ENCODE data around the gene PLCXD1.
"Not testable (repeated sequence)": the region's sequence is repeated elsewhere in the genome, so short reads cannot be mapped to it uniquely, and the experiment has no call there.

Gene PLCXD1

GRCh38 chrX:318068-318738 lies 37.0 kb downstream of the PLCXD1 start:
- no peak for DNase-seq

- DNase-seq: no peak
These were observed 37.8 kb downstream of the PLCXD1 start, which contains the start of gene GTPBP6 for GRCh38 chrX:318739-319578. Gene GTPBP6 (minus strand): TSS chrX:318796. CDS start chrX:318787, 9 bp downstream.

- DNase-seq: no peak
These were observed 38.5 kb downstream of the PLCXD1 start for GRCh38 chrX:319579-320125.

GRCh38 chrX:320126-320783 lies 39.1 kb downstream of the PLCXD1 start:
- no peak for DNase-seq

GRCh38 chrX:323721-324628 lies 42.8 kb downstream of the PLCXD1 start:
- DNase-seq: no peak

GRCh38 chrX:324664-325063 lies 43.5 kb downstream of the PLCXD1 start:
- DNase-seq: not testable (repeated sequence)

GRCh38 chrX:327660-328126 lies 46.5 kb downstream of the PLCXD1 start:
- DNase-seq: no peak

GRCh38 chrX:329291-329910 lies 48.2 kb downstream of the PLCXD1 start:
- no peak for DNase-seq

- DNase-seq: not testable (repeated sequence)
These were observed 49.1 kb downstream of the PLCXD1 start for GRCh38 chrX:330141-330725.

GRCh38 chrX:330726-331150 lies 49.6 kb downstream of the PLCXD1 start:
- no peak for DNase-seq

- DNase-seq: no peak
These were observed 50.1 kb downstream of the PLCXD1 start for GRCh38 chrX:331151-331824.

- no peak for DNase-seq
These were observed 50.8 kb downstream of the PLCXD1 start for GRCh38 chrX:331825-332495.

GRCh38 chrX:332496-332860 lies 51.3 kb downstream of the PLCXD1 start:
- no peak for DNase-seq

- no peak for DNase-seq
These were observed 51.9 kb downstream of the PLCXD1 start for GRCh38 chrX:332916-333610.

GRCh38 chrX:333611-334311 lies 52.6 kb downstream of the PLCXD1 start:
- DNase-seq: no peak

GRCh38 chrX:334331-334891 lies 53.2 kb downstream of the PLCXD1 start:
- no peak for DNase-seq

GRCh38 chrX:334971-335757 lies 54.0 kb downstream of the PLCXD1 start:
- DNase-seq: no peak

GRCh38 chrX:335758-336155 lies 54.6 kb downstream of the PLCXD1 start:
- DNase-seq: no peak
